Hippocampal formation (tissue), 2 donors: ENCODE results near the gene ANGPTL2.

Experiments used
- DNase-seq, 2 donors: peaks; one replicate each; lab custom pipeline; 2025; lab: John Stamatoyannopoulos, UW

The ANGPTL2 gene

GRCh38 chr9:127116957-127117356 is 5.5 kb downstream of the ANGPTL2 start:
- DNase-seq = no peak

GRCh38 chr9:127116088-127116726 is 6.2 kb downstream of the ANGPTL2 start:
- no peak for DNase-seq

GRCh38 chr9:127114606-127115005 is 7.8 kb downstream of the ANGPTL2 start:
- no peak for DNase-seq

GRCh38 chr9:127113191-127113972 is 9.1 kb downstream of the ANGPTL2 start:
- DNase-seq = no peak

GRCh38 chr9:127112735-127113161 is 9.7 kb downstream of the ANGPTL2 start:
- no peak for DNase-seq

GRCh38 chr9:127112056-127112455 is 10.4 kb downstream of the ANGPTL2 start:
- DNase-seq = no peak

GRCh38 chr9:127109212-127109711 is 13.2 kb downstream of the ANGPTL2 start:
- DNase-seq = no peak

GRCh38 chr9:127107929-127108876 is 14.2 kb downstream of the ANGPTL2 start:
- DNase-seq = no peak

GRCh38 chr9:127107171-127107928 is 15.1 kb downstream of the ANGPTL2 start:
- no peak for DNase-seq

GRCh38 chr9:127106466-127106855 is 16.0 kb downstream of the ANGPTL2 start:
- DNase-seq = no peak

- no peak for DNase-seq
These were observed 16.5 kb downstream of the ANGPTL2 start for GRCh38 chr9:127105805-127106465.

- no peak for DNase-seq
These were observed 17.7 kb downstream of the ANGPTL2 start for GRCh38 chr9:127104581-127105311.

- DNase-seq = no peak
These were observed 19.6 kb downstream of the ANGPTL2 start for GRCh38 chr9:127102788-127103187.

- DNase-seq = no peak
These were observed 20.3 kb downstream of the ANGPTL2 start for GRCh38 chr9:127102176-127102575.

GRCh38 chr9:127099664-127100063 is 22.8 kb downstream of the ANGPTL2 start:
- no peak for DNase-seq

- DNase-seq = no peak
These were observed 23.4 kb downstream of the ANGPTL2 start for GRCh38 chr9:127098916-127099553.

- DNase-seq = no peak
These were observed 24.8 kb downstream of the ANGPTL2 start for GRCh38 chr9:127097683-127098082.

GRCh38 chr9:127096208-127096607 is 26.2 kb downstream of the ANGPTL2 start:
- DNase-seq = no peak

- DNase-seq = no peak
These were observed 27.0 kb downstream of the ANGPTL2 start for GRCh38 chr9:127095411-127095810.
